Left ventricle myocardium inferior (tissue), 1 donor: Measurements from ENCODE around the gene CCNT1. TPM values are rescaled to one million over a fixed set of nuclear protein-coding genes. Genes with fewer than 3 reads are reported as not detected.

Experiments used
- DNase-seq: peaks from one replicate; pipeline ENCODE4 v3.0.0-alpha.2; 2020
- H3K27ac ChIP-seq: fragments of 200-600 bp; replicated peaks from 2 replicates; pipeline ENCODE4 v1.8.0; 2021
- H3K27me3 ChIP-seq: fragments of 200-600 bp; 2 replicates; pipeline ENCODE4 v1.8.0; 2021; ENCODE audit warnings: low read depth
- H3K36me3 ChIP-seq: fragments of 200-600 bp; 2 replicates; pipeline ENCODE4 v1.8.0; 2021
- H3K4me1 ChIP-seq: fragments of 200-600 bp; 2 replicates; pipeline ENCODE4 v1.8.0; 2021
- H3K4me3 ChIP-seq: fragments of 200-600 bp; 2 replicates; pipeline ENCODE4 v1.8.0; 2021; ENCODE audit warnings: mild to moderate bottlenecking, moderate library complexity
- H3K9me3 ChIP-seq: fragments of 200-600 bp; replicated peaks from 2 replicates; pipeline ENCODE4 v1.8.0; 2021
- intact Hi-C: fragments of 100-400 bp; cut with micrococcal nuclease; formaldehyde crosslinking; loops from one replicate; pipeline ENCODE4 v1.11.0; 2022
- total RNA-seq: library from RNA; stranded (reverse); fragmentation: NEBNext Ultra II Directional; extraction: Animal tissue kit (Norgen Biotek cat#: 25700); gene quantifications from one replicate; pipeline ENCODE4 v1.2.1, GENCODE V29; 2021
- TF ChIP-seq, protein P1 (sequence below): fragments of 200-600 bp; IDR thresholded peaks from 2 replicates; pipeline ENCODE4 v1.8.0; 2021; ENCODE audit warnings: antibody characterized with exemption, mild to moderate bottlenecking, borderline replicate concordance
- donor health status: DM: no; HTN: yes; CAD: no; lungs with severe emphysema.

CCNT1 gene
- total RNA-seq, 1 donor from 2014 or later: 18.4 TPM

DNA sequence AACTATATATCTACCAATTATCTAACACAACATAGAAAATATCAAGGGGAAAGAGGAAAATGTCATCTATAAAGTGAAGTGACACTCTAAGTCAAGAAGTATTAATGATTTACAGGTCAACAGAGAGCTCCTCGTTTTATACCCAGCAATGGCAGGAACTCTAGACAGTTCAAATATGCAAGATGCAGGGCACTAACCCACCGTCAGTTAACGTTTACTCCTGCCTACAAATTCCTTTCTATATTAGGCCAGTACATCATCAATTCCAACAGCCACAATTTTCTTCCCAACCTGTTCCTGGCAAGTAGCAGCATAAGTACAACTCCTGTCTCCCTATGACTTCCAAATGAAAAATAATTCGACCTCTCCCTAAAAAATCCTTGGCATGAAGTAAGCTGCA lies 25.5 kb downstream of the CCNT1 start:
- no peak for DNase-seq
- peaks cover 48% of the 10 kb centered on the region for H3K36me3 ChIP-seq
- H3K9me3 ChIP-seq: no peaks in the 10 kb centered on the region
- intact Hi-C loops: no loop called here
- TF ChIP-seq, protein P1, sequence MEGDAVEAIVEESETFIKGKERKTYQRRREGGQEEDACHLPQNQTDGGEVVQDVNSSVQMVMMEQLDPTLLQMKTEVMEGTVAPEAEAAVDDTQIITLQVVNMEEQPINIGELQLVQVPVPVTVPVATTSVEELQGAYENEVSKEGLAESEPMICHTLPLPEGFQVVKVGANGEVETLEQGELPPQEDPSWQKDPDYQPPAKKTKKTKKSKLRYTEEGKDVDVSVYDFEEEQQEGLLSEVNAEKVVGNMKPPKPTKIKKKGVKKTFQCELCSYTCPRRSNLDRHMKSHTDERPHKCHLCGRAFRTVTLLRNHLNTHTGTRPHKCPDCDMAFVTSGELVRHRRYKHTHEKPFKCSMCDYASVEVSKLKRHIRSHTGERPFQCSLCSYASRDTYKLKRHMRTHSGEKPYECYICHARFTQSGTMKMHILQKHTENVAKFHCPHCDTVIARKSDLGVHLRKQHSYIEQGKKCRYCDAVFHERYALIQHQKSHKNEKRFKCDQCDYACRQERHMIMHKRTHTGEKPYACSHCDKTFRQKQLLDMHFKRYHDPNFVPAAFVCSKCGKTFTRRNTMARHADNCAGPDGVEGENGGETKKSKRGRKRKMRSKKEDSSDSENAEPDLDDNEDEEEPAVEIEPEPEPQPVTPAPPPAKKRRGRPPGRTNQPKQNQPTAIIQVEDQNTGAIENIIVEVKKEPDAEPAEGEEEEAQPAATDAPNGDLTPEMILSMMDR: no peak
- no peaks in the 10 kb centered on the region for H3K27me3 ChIP-seq
- peaks cover 26% of the 10 kb centered on the region for H3K4me1 ChIP-seq
- no peak overlapping the region for H3K4me3 ChIP-seq
- peak overlapping the region; percentile 20 for H3K27ac ChIP-seq

DNA sequence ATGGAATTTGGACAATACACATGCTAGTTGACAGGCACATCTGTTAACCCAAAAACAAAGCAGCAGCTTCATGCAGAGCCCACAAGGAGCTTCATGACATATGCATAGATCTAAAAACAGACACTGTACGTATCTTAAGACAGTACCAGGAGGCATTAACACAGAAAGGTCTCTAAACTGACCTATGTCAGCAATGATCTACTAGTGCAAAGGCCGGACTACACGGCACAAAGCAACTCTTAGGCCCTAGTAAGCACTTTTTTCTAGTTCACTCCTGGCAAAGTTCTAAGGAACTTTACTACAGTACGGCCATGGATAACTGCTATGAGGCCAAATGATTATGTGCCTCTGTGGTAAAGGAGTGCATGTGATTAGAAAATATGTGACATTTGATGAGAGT lies 26.1 kb downstream of the CCNT1 start:
- H3K4me1 ChIP-seq: peaks cover 26% of the 10 kb centered on the region
- no peak overlapping the region for H3K4me3 ChIP-seq
- no peaks in the 10 kb centered on the region for H3K9me3 ChIP-seq
- no peaks in the 10 kb centered on the region for H3K27me3 ChIP-seq
- no peak for DNase-seq
- peaks cover 43% of the 10 kb centered on the region for H3K36me3 ChIP-seq
- intact Hi-C loops: no loop called here
- peak overlapping the region; percentile 20 for H3K27ac ChIP-seq
- TF ChIP-seq, protein P1: no peak

DNA sequence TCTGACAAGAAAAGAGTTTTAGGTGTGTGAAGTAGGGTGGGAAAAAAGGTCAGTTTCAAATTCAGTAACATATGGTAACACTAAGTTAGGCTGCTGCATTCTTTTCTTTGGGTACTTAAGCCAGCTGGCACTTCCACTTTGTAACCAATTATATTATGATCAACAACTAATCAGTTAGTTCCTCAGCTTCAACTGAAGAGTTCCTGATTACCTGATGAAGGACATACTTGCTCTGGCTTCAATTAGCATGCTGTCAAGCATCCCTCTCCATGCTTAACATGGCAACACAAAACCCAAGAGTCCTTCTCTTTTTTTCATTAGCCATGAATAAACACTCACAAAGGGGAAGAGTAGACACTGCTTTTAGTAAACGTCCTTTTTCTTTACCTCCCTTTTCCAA lies 27.7 kb downstream of the CCNT1 start:
- peaks cover 27% of the 10 kb centered on the region for H3K36me3 ChIP-seq
- TF ChIP-seq, protein P1: no peak
- H3K27me3 ChIP-seq: no peaks in the 10 kb centered on the region
- H3K4me1 ChIP-seq: peaks cover 26% of the 10 kb centered on the region
- no peak overlapping the region for H3K27ac ChIP-seq
- no peak overlapping the region for H3K4me3 ChIP-seq
- intact Hi-C loops: no loop called here
- no peak for DNase-seq
- H3K9me3 ChIP-seq: no peaks in the 10 kb centered on the region

DNA sequence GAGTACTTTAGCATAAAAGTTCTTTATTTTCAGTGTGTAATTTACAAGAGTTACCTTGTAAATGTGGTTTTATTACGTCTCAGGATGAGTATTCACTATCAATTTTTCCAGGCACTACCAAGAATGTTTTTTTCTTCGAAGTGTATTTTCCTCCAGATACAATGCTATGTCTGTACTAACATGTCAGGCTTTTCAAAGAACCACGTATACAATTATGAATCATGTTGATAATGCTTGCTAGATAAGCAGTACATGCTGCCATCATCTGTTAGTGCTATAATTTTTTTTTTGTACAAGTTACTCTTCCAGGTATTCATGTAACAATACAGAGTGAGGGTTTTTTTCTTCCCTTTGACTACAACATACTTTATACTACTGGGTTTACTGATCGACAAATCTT lies 28.9 kb downstream of the CCNT1 start:
- Histone ChIP-seq H3K9me3 (no peaks in the 10 kb centered on the region), H3K27me3 (no peaks in the 10 kb centered on the region), H3K36me3 (peaks cover 14% of the 10 kb centered on the region), H3K4me1 (peaks cover 30% of the 10 kb centered on the region), H3K4me3 (no peak overlapping the region), H3K27ac (no peak overlapping the region)
- TF ChIP-seq, protein P1: no peak
- no peak for DNase-seq
- intact Hi-C loops: no loop called here

DNA sequence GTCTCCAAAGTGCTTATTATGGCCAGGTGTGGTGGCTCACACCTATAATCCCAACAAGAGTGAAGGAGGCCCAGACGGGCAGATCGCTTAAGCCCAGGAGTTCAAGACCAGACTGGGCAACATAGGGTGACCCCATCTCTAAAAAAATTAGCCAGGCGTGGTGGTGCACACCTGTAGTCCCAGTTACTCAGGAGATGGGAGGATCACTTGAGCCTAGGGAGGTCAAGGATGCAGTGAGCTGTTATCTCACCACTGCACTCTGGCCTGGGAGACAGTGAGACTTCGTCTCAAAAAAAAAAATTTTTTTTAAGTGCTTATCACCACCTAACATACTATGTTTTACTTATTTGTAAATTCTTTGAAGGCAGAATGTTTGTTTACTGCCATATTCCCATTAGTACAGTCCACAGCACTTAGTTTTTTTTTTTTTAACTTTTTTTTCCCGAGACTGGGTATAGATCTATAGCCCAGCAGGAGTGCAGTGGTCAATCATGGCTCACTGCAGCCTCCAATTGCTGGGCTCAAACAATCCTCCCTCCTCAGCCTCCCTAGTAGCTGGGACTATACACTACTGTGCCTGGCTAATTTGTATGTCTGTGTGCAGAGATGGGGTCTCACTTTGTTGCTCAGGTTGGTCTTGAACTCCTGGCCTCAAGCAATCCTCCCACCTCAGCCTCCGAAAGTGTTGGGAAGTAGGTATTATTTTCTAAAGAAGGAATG lies 29.7 kb downstream of the CCNT1 start:
- no peak for DNase-seq
- H3K27me3 ChIP-seq: no peaks in the 10 kb centered on the region
- H3K4me3 ChIP-seq: no peak overlapping the region
- H3K4me1 ChIP-seq: peaks cover 27% of the 10 kb centered on the region
- H3K36me3 ChIP-seq: peaks cover 6% of the 10 kb centered on the region
- H3K9me3 ChIP-seq: no peaks in the 10 kb centered on the region
- TF ChIP-seq, protein P1: no peak
- intact Hi-C loops: no loop called here
- H3K27ac ChIP-seq: no peak overlapping the region
